ENCODE results near the gene EZH1. TPM values are rescaled to one million over a fixed set of nuclear protein-coding genes. Genes with fewer than 3 reads are reported as not detected.
"Not testable (repeated sequence)": the region's sequence is repeated elsewhere in the genome, so short reads cannot be mapped to it uniquely, and the experiment has no call there.

Gene EZH1
- total RNA-seq, 1 donor from 2014 or later: 9.8 TPM

DNA sequence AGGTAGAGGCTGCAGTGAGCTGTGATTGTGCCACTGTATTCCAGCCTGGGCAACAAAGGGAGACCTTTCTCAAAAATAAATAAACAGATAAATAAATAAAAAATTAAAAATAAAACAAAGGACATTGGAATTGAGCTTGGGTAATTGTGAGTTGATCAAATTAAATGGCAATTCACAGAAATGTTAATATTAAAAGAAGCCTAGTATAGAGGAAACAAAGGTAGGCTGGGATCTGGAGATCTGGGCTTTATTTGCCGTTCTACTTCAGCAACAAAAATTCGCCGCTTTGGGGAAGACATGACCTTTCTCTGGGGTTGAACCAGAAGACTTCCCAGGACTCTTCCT lies 28.1 kb upstream of the EZH1 start:
- no peak for DNase-seq (ENCODE audit: low read depth in 2 of 2)

DNA sequence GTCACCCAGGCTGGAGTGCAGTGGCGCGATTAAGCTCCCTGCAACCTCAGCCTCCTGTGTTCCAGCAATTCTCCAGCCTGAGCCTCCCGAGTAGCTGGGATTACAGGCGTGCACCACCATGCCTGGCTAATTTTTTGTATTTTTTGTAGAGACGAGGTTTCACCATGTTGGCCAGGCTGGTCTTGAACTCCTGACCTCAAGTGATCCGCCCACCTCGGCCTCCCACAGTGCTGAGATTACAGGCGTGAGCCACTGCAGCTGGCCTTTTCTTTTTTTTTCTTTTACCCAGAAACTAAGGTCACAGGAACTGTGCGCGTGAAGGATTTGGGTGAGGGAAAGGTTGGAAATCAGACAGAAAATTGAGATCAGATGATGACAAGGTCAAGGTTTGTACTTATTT lies 25.1 kb upstream of the EZH1 start:
- DNase-seq (ENCODE audit: low read depth in 2 of 2): not testable (repeated sequence)

DNA sequence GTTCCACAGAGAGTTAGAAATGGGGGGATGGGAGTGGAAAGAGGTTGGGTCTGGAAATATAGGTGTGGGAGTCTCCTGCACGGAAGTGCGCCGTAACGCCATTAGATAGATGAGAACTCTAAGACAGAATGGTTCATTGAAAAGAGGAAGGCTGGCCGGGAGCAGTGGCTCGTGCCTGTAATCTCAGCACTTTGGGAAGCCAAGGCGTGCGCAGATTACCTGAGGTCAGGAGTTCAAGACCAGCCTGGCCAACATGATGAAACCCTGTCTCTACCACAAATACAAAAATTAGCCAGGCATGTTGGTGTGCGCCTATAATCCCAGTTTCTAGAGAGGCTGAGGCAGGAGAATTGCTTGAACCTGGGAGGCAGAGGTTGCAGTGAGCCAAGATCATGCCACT lies 23.2 kb upstream of the EZH1 start:
- DNase-seq (ENCODE audit: low read depth in 2 of 2): not testable (repeated sequence)

DNA sequence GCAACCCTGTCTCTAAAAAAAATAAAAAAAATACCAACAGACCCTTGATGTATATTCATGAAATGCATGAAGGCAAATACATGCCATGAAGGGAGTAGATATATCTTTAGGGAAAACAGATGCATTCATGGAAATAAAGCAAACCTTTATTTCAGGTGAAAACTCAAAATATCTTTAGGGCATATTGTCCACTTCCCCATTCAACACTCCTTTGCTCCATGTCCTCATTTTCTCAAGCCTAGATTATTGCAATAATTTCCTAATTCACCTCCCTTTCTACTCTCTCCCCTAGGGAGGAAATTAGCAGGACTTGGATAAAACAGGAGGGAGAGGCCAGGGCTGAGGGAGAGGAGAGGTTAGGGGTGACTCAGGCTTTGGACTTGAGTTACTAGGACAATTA lies 22.7 kb upstream of the EZH1 start:
- no peak for DNase-seq (ENCODE audit: low read depth in 2 of 2)

DNA sequence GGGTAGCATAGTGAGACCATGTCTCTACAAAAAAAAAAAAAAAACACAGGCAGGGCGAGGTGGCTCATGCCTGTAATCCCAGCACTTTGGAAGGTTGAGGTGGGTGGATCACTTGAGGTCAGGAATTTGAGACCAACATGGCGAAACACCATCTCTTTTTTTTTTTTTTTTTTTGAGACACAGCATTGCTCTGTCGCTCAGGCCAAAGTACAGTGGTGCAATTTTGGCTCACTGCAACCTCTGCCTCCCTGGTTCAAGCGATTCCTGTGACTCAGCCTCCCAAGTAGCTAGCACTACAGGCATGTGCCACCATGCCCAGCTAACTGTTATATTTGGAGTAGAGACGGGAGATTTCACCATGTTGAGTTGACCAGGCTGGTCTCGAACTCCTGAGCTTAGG lies 21.3 kb upstream of the EZH1 start:
- no peak for DNase-seq (ENCODE audit: low read depth in 2 of 2)

DNA sequence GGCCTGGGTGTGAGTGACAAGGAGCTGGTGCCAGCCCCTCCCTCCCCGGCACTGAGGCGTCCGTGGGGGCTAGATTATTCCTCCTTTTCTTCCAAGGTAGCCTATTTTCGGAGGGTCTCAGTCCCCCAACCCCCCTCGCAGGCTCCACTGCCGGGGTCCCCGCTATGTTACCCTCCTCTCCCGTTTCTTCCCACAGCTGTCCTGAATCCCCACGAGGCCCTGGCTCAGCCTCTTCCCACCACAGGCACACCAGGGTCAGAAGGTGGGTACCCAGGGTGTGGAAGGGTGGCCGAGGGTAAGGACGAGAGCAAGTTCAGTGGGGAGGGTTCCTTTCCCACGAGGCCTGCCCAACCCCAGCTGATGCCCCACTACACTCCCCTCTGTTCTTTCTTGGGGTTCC lies 16.8 kb upstream of the EZH1 start:
- no peak for DNase-seq (ENCODE audit: low read depth in 2 of 2)

DNA sequence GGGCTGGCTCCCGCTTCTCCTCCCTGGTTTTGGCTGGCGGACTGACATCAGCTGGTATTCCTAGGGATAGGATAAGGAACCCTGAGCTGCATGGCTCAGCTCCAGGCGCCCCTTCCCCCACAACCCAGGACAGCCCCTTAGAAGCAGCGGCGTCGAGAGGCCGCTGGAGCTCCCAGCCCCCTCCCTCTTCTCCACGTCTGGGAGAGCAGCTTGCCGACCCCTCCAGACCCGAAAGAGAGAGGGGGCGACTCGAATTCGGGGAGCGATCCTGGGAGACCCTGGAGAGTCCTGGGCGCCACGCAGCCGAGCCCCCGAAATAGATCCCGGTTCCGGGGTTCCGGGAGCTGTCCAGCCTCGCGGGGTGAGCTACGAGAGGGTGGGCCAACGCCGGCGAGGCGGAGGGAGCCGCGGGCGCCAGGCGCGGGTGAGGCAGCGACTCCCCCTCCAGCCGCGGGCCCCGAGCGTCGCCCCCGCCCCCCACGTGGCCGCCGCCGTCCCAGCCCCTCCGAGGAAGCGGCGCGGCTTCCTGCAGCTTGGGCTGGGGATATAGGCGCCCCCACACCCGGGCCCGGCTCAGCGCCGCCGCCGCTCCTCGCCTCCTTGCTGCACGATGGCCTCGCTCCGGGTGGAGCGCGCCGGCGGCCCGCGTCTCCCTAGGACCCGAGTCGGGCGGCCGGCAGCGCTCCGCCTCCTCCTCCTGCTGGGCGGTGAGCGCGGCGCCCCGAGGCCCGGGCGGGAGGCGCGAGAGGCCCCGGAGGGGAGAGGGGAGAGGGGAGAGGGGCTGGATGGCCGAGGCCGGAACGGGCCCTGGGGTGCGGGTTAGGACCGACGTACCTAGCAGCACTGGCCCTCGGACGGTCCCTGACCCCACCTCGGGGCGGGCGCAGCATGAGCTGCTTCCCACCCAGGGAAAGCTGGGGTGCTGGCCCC lies 16.1 kb upstream of the EZH1 start, which contains the start of gene RAMP2:
RAMP2 (plus strand) TSS at position 576 of the 930 bp plus-strand sequence; CDS start at position 611, 35 bp downstream.
- peak in 1 of 2 donors; percentile 43 for DNase-seq (ENCODE audit: low read depth in 2 of 2)

DNA sequence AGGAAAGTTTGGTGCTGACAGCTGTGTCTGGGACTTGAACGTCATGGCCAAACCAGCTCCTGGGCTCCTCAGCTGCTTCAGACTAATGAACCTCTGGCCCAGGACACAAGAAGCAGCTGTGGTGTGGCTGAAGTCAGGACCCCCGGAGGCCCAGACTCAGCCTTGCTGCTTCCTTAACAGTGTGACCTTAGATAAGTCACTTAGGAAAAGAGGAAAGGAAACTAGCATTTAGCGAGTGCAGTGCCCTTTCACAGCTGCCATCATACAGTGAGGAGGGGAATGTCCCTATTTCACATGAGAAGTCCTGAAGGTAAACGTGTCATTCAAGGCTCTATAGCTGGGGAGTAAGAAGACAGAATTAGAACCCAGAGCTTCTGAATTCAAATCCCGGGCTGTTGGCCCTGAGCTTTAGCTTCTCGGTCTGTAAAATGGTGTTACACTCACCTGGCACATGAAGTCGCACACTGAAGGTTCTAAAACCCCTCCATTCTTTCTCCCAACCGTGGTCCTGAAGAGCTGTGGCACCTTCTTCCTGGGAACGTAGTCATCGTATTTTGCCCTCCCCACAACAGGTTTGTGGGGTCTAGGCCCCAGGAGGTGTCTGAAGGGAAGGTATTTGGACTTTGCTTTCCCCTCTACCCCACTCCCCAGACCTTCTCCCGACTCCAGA lies 15.3 kb upstream of the EZH1 start:
- peak in 1 of 2 donors; percentile 8 for DNase-seq (ENCODE audit: low read depth in 2 of 2)

DNA sequence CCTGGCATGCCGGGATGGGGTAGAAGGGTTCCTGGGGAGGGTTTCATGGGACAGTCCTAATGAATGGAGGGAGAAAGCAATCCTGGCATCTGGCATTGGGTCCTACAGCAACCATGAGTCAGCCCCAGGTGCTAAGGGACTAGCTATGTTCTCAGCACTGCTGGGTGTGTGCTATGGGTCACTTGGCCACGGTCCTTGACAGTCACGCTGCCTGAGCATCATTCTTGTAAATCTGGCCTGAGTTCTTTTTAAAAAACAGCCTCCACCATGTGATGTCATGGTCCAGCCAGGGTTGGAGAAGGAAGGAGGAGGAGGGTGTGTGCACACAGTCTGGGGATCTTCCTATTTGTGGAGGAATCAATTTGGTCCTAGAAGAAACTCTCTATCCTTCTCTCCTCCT lies 9.9 kb upstream of the EZH1 start:
- no peak for DNase-seq (ENCODE audit: low read depth in 2 of 2)

DNA sequence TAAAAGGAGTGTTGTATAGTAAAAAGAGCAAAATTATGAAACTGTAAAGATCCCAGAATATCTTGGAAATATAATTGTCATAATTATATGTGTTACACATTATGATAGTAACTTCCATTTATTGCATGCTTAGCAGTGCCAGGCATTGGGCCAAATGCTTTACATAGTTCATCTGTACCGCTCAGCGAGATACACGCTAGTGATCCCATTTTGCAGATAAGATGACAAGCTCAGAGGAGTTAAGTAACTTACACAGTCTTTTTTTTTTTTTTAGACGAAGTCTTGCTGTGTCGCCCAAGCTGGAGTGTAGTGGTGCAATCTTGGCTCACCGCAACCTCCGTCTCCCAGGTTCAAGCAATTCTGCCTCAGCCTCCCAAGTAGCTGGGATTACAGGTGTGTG lies 6.8 kb upstream of the EZH1 start:
- no peak for DNase-seq (ENCODE audit: low read depth in 2 of 2)

DNA sequence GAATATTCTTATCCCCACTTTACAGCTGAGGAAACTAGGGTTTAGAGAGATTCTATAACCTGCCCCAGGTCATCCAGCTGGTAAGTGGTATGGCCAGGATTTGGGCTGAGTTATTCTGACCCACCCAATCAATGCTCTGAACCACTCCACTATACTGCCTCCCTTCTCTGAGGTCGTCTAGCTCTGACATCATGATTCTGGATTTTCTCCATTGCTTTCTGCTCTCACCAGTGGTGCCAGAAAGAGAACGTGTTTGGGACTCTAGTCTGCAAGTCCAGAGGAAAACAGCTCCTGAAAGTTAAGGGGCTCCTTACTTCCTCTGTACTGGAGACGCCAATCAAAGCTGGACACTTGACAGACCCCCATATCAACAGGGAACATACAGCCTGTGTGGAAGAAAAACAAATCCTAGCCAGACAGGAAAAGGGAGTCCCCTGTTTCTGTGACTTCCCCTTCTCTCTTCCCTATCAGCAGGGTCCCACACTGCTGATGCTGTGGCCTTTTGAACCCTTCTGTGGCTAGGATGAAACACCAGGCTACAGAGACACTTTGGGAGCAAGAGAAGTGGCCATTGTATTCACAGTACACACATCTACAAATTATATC lies 6.0 kb upstream of the EZH1 start:
- DNase-seq (ENCODE audit: low read depth in 2 of 2): peak; percentile 62 to 71

DNA sequence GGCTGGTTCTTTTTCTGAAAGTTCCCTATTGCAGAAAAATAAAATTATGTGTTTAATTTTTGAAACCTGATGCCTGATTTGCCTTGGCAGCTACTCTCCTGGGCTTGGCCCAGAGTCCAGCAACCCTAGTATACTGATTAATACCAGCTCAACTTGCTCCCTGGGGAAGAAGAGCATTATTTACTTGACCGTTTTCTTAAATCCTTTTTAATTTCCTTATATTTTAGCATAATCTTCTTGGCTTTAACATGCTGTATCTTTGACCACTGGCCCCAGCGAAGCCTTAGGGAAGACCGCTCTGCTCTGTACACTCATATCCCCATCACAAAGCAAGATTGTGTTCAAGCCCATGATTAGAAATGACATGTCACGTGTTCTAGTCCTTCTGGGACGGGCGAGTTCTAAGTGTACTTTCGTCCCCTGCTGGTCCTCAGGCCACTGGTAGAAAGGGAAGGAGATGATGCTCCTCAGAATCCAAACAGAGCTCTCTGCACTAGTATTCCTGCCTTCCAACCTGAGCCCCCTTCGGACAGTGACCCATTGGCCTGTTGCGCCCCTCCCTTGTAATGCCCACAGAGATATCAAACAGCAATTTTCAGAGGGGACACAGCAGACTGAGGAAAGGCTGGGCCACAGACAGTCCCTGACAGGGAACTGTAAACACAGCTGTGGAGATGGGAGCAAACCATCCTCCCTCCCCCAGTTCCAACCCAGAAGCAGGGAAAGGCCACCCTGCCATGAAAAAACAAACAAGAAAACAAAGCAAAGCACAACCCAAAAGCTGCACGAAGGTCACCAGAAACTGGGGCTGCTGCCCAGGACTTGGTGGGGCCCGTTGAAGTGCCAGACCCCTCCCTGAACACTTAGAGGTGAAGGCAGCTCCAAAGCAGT lies 4.3 kb upstream of the EZH1 start:
- no peak for DNase-seq (ENCODE audit: low read depth in 2 of 2)

DNA sequence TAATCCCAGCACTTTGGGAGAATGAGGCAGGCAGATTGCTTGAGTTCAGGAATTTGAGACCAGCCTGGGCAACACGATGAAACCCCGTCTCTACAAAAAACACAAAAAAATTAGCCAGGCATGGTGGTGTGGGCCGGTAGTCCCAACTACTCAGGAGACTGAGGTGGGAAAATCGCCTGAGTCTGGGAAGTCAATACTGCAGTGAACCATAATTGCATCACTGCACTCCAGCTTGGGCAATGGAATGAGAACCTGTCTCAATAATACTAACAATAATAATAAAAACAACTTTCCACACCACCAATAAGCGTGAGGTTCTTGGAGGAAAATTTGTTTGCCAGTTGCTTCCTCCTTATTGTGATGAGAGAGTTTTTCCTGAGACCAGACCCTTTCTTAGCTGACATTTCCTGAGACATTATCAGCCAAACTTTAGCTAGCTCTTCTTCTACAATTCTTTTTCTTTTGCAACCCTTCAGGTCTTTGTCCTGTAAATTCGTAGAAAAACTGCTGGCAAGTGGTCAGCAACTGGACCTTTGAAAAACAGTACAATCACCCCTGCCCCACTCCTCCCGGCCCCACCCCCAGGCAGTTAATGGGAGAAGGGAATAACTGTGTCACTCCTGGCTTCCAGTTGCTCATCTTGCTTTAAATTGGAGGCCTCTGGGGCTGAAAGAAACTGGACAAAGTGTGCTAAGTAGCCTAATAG lies 3.5 kb upstream of the EZH1 start:
- DNase-seq (ENCODE audit: low read depth in 2 of 2): peak in 1 of 2 donors; percentile 5

DNA sequence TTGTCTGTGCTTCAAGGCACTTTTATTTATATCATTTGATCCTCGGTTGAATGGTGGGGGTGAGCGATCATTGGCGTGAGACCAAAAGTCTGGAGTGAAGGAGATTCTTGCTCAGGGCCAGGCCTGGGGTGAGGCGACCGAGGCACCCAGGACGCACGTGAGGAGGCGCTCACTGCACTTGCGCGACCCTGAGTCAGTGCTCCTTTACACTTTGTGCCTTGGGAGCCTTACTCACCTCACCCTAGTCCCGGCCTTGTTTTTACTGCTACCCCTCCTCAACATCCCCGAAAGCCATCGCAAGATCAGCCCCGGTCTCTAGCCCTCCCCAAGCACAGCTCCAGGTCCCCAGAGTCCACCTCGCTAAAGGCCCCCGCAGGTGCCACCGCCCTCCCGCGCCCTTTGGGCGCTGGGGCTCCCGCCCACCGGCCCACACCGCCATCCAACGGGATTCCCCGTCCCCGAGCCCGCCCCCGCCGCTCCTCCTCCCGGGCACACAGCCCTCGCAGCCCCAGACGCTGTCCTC lies 496 bp downstream of the EZH1 start:
- peak in 1 of 2 donors; percentile 80 for DNase-seq (ENCODE audit: low read depth in 2 of 2)

DNA sequence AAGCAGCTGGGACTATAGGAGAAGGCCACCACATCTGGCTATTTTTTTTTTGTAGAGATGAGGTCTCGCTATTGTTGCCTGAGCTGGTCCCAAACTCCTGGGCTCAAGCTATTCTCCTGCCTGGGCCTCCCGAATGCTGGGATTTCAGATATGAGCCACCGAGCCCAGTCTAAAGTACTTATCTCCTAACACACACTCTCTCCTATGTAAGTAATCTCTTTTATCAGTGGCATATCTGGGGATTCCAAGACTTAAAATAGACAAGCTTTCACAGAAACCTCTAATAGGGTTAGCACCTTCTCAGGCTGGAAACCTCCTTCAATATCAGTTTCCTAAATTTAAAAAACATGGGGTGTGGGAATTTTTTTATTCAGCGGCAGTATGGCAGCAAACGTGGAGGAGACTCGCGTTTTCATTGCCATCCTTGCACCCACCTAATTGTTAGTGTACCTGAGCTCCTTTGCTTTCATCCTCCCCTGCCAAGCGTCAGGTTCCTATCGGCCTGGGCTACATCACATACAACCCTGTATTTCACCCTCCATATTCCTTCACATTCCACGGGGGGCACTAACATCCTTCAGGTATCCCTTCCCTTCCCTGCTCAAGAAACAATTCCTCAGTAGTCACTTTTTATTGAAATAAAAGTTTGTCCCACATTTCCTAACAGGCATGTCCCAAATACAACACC lies 1.1 kb downstream of the EZH1 start:
- DNase-seq (ENCODE audit: low read depth in 2 of 2): peak in 1 of 2 donors; percentile 35

DNA sequence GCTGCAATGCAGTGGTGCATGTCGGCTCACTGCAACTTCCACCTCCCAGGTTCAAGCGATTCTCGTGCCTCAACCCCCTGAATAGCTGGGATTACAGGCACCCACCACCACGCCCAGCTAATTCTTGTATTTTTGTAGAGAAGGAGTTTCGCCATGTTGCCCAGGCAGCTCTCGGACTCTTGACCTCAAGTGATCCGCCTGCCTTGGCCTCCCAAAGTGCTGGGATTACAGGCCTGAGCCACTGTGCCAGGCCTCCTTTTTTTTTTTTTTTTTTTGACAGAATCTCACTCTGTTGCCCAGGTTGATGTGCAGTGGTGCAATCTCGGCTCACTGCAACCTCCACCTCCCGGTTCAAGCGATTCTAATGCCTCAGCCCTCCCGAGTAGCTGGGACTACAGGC lies 1.9 kb downstream of the EZH1 start:
- DNase-seq (ENCODE audit: low read depth in 2 of 2): not testable (repeated sequence)

DNA sequence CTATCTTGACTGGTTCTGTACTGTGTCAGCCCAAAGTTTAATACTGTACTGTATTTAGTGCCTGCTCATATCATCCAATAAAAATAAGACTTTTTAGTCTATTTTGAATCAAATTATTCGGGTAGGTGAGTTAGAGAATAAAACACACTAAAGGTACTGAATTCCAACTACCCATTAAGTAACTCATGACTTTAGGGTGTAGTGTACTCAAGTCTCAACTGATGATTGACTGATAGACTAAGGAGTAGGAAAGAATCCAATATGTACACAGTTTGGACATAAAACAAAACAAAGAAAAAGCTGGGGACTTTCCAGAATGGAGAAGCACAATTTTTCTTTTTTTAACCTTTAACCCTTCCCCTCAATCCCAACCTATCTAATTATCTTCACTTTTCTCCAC lies 4.1 kb downstream of the EZH1 start:
- no peak for DNase-seq (ENCODE audit: low read depth in 2 of 2)

DNA sequence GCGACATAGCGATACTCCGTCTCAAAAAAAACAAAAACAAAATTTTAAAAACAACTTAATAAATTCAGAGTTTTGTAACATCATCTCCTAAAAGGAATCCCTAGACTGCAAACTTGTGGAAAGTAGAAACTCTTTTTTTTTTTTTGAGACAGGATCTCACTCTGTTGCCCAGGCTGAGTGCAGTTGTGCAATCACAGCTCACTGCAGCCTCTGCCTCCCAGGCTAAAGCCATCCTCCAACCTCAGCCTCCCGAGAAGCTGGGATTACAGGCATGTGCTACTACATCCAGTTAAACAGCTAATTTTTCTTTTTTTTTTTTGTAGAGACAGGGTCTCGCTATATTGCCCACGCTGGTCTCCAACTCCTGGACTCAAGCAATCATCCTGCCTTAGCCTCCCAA lies 19.7 kb downstream of the EZH1 start:
- no peak for DNase-seq (ENCODE audit: low read depth in 2 of 2)

DNA sequence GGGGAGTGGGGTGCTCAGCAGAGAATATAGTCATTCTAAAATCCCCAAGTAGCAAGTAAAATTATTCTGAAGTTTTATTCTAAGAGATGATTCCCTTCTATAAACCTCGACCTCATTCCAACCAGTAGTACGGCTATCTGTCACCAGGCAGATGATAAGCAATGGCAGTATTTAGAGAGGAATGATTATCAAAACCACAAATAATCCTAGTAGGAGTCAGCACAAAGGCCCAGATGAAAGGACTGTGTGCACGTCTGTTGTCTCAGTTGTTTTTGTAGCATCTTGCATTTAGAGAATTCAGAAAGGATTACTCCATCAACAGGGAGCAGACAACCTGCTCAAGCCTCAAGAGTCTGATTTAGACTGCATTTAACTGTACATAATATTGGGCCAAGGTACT lies 21.2 kb downstream of the EZH1 start:
- no peak for DNase-seq (ENCODE audit: low read depth in 2 of 2)
